GM12878 (cell line): ENCODE data around the gene PHACTR1. TPM values are rescaled to one million over a fixed set of nuclear protein-coding genes. Genes with fewer than 3 reads are reported as not detected.

Source experiments
- ATAC-seq: fragments of 200-7000 bp; cut with Tn5 transposase; 3 replicates; pipeline ENCODE4 v1.9.1; 2020; ENCODE audit warnings: mild to moderate bottlenecking, moderate library complexity
- BruUV-seq: library from RNA; stranded (reverse); fragments of 400-500 nt; replicated peaks from 2 replicates; lab custom pipeline; 2021; lab: Mats Ljungman, UMichigan
- CTCF ChIA-PET: fragments of 300-600 bp; sonication (Branson Sonifier 250); formaldehyde crosslinking; extraction: SDS; loops from one replicate; lab custom pipeline; 2021; ENCODE audit warnings: inconsistent platforms; lab: Yijun Ruan, JAX
- POLR2A ChIA-PET: fragments of 350-600 bp; formaldehyde crosslinking; extraction: SDS; loops from one replicate; lab custom pipeline; 2021; ENCODE audit warnings: inconsistent platforms; lab: Charles Lee
- RAD21 ChIA-PET: fragments of 300-600 bp; sonication (Branson Sonifier 250); formaldehyde crosslinking; loops from one replicate; lab custom pipeline; 2023; ENCODE audit warnings: antibody characterized with exemption; ENCODE audit not compliant: unreplicated experiment; lab: Charles Lee
- SMC1A ChIA-PET: fragments of 300-600 bp; sonication (Branson Sonifier 250); formaldehyde crosslinking; loops from one replicate; lab custom pipeline; 2023; ENCODE audit not compliant: unreplicated experiment, uncharacterized antibody; lab: Charles Lee
- DNase-seq: peaks from one replicate; pipeline ENCODE4 v3.0.0-alpha.2; 2011; ENCODE audit warnings: low read depth, low spot score
- FAIRE-seq: peaks from 3 replicates; lab custom pipeline; 2011; peaks lifted over from hg19 to GRCh38; lab: Jason Lieb, UNC
- H2AFZ ChIP-seq: 2 replicates; pipeline ENCODE4 v1.6.0; 2011; ENCODE audit warnings: low read depth, low read length, control low read depth; ENCODE audit not compliant: control insufficient read depth
- H3K27ac ChIP-seq: 2 replicates; pipeline ENCODE4 v1.5.1; 2011; ENCODE audit warnings: control low read depth; ENCODE audit not compliant: control insufficient read depth, insufficient read depth
- H3K27me3 ChIP-seq, 2 experiments: replicated peaks in 1 of 2; 2 replicates each; pipeline versions ENCODE4 v1.6.0 to v1.6.1; 2011; ENCODE audit warnings: low read length in 1 of 2; ENCODE audit not compliant: control insufficient read depth in 2 of 2, insufficient read depth in 2 of 2
- H3K36me3 ChIP-seq, 2 experiments: 2 replicates each; pipeline ENCODE4 v1.5.1; 2011; ENCODE audit warnings: low read length in 1 of 2; ENCODE audit not compliant: control insufficient read depth in 2 of 2, insufficient read depth in 2 of 2
- H3K4me1 ChIP-seq: 2 replicates; pipeline ENCODE4 v1.6.1; 2011; ENCODE audit warnings: mild to moderate bottlenecking, low read length, moderate library complexity, mixed read lengths; ENCODE audit not compliant: control insufficient read depth, insufficient read depth
- H3K4me2 ChIP-seq: 2 replicates; pipeline ENCODE4 v1.6.0; 2011; ENCODE audit warnings: control low read depth; ENCODE audit not compliant: control insufficient read depth, insufficient read depth
- H3K4me3 ChIP-seq: fragments of 200-600 bp; sonication (generic); 2 replicates; pipeline ENCODE4 v1.5.1; 2016
- H3K79me2 ChIP-seq: 2 replicates; pipeline ENCODE4 v1.6.0; 2011; ENCODE audit warnings: low read length; ENCODE audit not compliant: control insufficient read depth, insufficient read depth
- H3K9ac ChIP-seq: 2 replicates; pipeline ENCODE4 v1.8.0; 2011; ENCODE audit warnings: low read length, control low read depth, mixed read lengths; ENCODE audit not compliant: control insufficient read depth, insufficient read depth
- H3K9me3 ChIP-seq: replicated peaks from 3 replicates; pipeline ENCODE4 v1.5.1; 2011; ENCODE audit warnings: mild to moderate bottlenecking, low read length; ENCODE audit not compliant: control insufficient read depth, insufficient read depth
- H4K20me1 ChIP-seq: 2 replicates; pipeline ENCODE4 v1.6.0; 2011; ENCODE audit not compliant: control insufficient read depth, insufficient read depth
- GABPA ChIP-seq: IDR thresholded peaks from 2 replicates; pipeline ENCODE4 v1.6.1; 2014; ENCODE audit warnings: antibody characterized with exemption, low read depth, mild to moderate bottlenecking, inconsistent platforms
- NBN ChIP-seq: fragments of 450-650 bp; IDR thresholded peaks from 2 replicates; pipeline ENCODE4 v1.6.1; 2016
- RAD51 ChIP-seq: fragments of 450-650 bp; IDR thresholded peaks from 2 replicates; pipeline ENCODE4 v1.6.1; 2016; ENCODE audit warnings: moderate library complexity, mild to moderate bottlenecking, inconsistent platforms
- STAT3 ChIP-seq: IDR thresholded peaks from 2 replicates; pipeline ENCODE4 v1.6.1; 2011; ENCODE audit warnings: low read depth, low read length, improper control_type of control experiment
- WGBS: methylation state at CpG from one replicate; pipeline ENCODE4 v1.1.6; 2016; ENCODE audit warnings: low lambda C conversion rate; ENCODE audit not compliant: insufficient replicate concordance, insufficient coverage; ENCODE audit errors: missing lambda C conversion rate; 5-methylcytosine and 5-hydroxymethylcytosine counted together
- in situ Hi-C: fragments of 300-500 bp; cut with MboI; formaldehyde crosslinking; loops from 9 replicates; pipeline ENCODE4 v1.14.3; 2018; ENCODE audit warnings: mixed read lengths
- intact Hi-C: fragments of 100-400 bp; cut with micrococcal nuclease; formaldehyde crosslinking; loops from one replicate; pipeline ENCODE4 v1.14.2; 2022; ENCODE audit not compliant: unreplicated experiment
- polyA plus RNA-seq, 11 experiments: library from polyadenylated mRNA; depleted of rRNA in 4 of 11; unstranded in 6 of 11; stranded (reverse) in 5 of 11; fragments of >200 nt; fragmentation: Nextera tagmentation in 4 of 11; fragmentation: Illumina TruSeq in 1 of 11; extraction: Ambion mirVana in 4 of 11; extraction: Trizol in 1 of 11; gene quantifications; 1 replicate in 1 of 11; 2 replicates in 10 of 11; pipeline versions ENCODE4 v1.2.1 to v1.2.3, GENCODE V29; 2011 to 2016; ENCODE audit warnings: inconsistent platforms in 2 of 11, missing spikeins in 2 of 11, low read depth in 1 of 11
- total RNA-seq, 4 experiments: library from RNA; depleted of rRNA in 3 of 4; stranded (reverse); fragments of >200 nt in 3 of 4; fragmentation: Illumina TruSeq in 1 of 4; extraction: Trizol in 1 of 4; gene quantifications; 2 replicates each; pipeline versions ENCODE4 v1.2.1 to v1.2.3, GENCODE V29; 2013 to 2021

Gene PHACTR1
- total and polyA plus RNA-seq, 10 of the 15 experiments (the other 5 are each of a cell fraction or from before 2014, with no cell fraction given), result 34.2 to 94.6 (median 62.3) TPM

- TF ChIP-seq RAD51 (no peak), STAT3 (no peak)
These were observed 404.2 kb downstream of the PHACTR1 start (continued) for GRCh38 chr6:13120483-13121482.

DNA sequence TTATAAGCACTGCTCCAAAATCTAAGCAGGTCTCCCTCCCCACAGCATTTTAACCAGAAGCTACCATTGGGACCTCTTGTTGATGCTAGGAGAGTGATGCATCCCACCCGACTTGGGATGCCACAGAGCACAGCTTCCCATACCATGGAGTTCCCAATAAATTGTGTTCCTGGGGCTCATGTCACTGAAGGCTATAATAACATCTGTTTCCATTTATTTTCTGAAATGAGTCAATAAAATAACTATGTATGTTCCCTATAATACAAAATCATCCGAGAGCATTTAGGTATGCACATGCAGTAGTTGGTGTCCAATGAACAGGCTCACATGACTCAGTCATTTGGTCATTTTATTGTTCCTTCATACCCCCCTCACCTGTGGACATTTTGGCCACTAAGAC is 407.6 kb downstream of the PHACTR1 start:
- Histone ChIP-seq H3K27me3 (no peaks in the 10 kb centered on the region; a peak in 2 of 4 replicates), H3K79me2 (no peaks in the 10 kb centered on the region), H3K4me3 (no peak overlapping the region), H3K27ac (no peak overlapping the region), H3K36me3 (no peaks in the 10 kb centered on the region), H3K4me1 (no peaks in the 10 kb centered on the region), H3K4me2 (no peak overlapping the region), H4K20me1 (no peaks in the 10 kb centered on the region), H2AFZ (no peak overlapping the region), H3K9ac (no peak overlapping the region), H3K9me3 (no peaks in the 10 kb centered on the region)
- WGBS, result 11% methylated on average over 2 of the region's 2 CpGs
- intact Hi-C loops (no loop called here), in situ Hi-C loops (no loop called here)
- no peak for FAIRE-seq
- DNase-seq, result no peak
- SMC1A ChIA-PET, result no interaction called here
- TF ChIP-seq RAD51 (no peak), GABPA (no peak)
- ATAC-seq, result no peak
- RAD21 ChIA-PET, result no interaction called here
- POLR2A ChIA-PET, result no interaction called here
- no TSS peak for BruUV-seq
- CTCF ChIA-PET, result interaction anchor here (0.6 kb wide), 1 partner anchor 511 kb away, joined by 3 read pairs; no protein-coding TSS in a partner anchor

GRCh38 chr6:13125841-13126240 is 409.3 kb downstream of the PHACTR1 start:
- Histone ChIP-seq H3K4me1 (no peaks in the 10 kb centered on the region), H3K4me3 (no peak overlapping the region), H3K79me2 (no peaks in the 10 kb centered on the region), H3K9ac (no peak overlapping the region), H2AFZ (no peak overlapping the region), H3K27me3 (no peaks in the 10 kb centered on the region; a peak in 2 of 4 replicates), H3K9me3 (no peaks in the 10 kb centered on the region), H4K20me1 (no peaks in the 10 kb centered on the region), H3K4me2 (no peak overlapping the region), H3K36me3 (no peaks in the 10 kb centered on the region), H3K27ac (no peak overlapping the region)
- SMC1A ChIA-PET, result no interaction called here
- intact Hi-C loops (no loop called here), in situ Hi-C loops (no loop called here)
- no peak for DNase-seq
- RAD21 ChIA-PET, result no interaction called here
- 68% methylated on average over 3 of the region's 3 CpGs for WGBS
- CTCF ChIA-PET, result no interaction called here
- no peak for TF ChIP-seq NBN
- FAIRE-seq, result no peak
- POLR2A ChIA-PET, result no interaction called here
- no TSS peak for BruUV-seq
- no peak for ATAC-seq
